ENCODE results near the gene ERRFI1.
"Not testable (repeated sequence)": the region's sequence is repeated elsewhere in the genome, so short reads cannot be mapped to it uniquely, and the experiment has no call there.

The ERRFI1 gene

GRCh38 chr1:8026153-8026975 lies at the start of gene ERRFI1:
TSS of gene ERRFI1 (minus strand) at chr1:8026309. CDS start at chr1:8015619, 10,690 bp downstream.
- peak; percentile 72 for DNase-seq

- DNase-seq: no peak
Measured at GRCh38 chr1:8075511-8076051, 49.5 kb upstream of the ERRFI1 start.

- no peak for DNase-seq
Measured at GRCh38 chr1:8073112-8073855, 47.2 kb upstream of the ERRFI1 start.

- DNase-seq: no peak
Measured at GRCh38 chr1:8070381-8070811, 44.3 kb upstream of the ERRFI1 start.

GRCh38 chr1:8069614-8070320 lies 43.7 kb upstream of the ERRFI1 start:
- not testable (repeated sequence) for DNase-seq

GRCh38 chr1:8065369-8065768 lies 39.3 kb upstream of the ERRFI1 start:
- DNase-seq: no peak

GRCh38 chr1:8063298-8064036 lies 37.4 kb upstream of the ERRFI1 start:
- no peak for DNase-seq

GRCh38 chr1:8062861-8063260 lies 36.8 kb upstream of the ERRFI1 start:
- DNase-seq: no peak

- DNase-seq: no peak
Measured at GRCh38 chr1:8061673-8062386, 35.7 kb upstream of the ERRFI1 start.

- no peak for DNase-seq
Measured at GRCh38 chr1:8061210-8061609, 35.1 kb upstream of the ERRFI1 start.

- DNase-seq: no peak
Measured at GRCh38 chr1:8059161-8059622, 33.1 kb upstream of the ERRFI1 start.

GRCh38 chr1:8057779-8058178 lies 31.7 kb upstream of the ERRFI1 start:
- not testable (repeated sequence) for DNase-seq

- DNase-seq: no peak
Measured at GRCh38 chr1:8055973-8056372, 29.9 kb upstream of the ERRFI1 start.

GRCh38 chr1:8053878-8054567 lies 27.9 kb upstream of the ERRFI1 start:
- no peak for DNase-seq

GRCh38 chr1:8051650-8052049 lies 25.5 kb upstream of the ERRFI1 start:
- DNase-seq: no peak

GRCh38 chr1:8049229-8049628 lies 23.1 kb upstream of the ERRFI1 start:
- not testable (repeated sequence) for DNase-seq

GRCh38 chr1:8047686-8048445 lies 21.8 kb upstream of the ERRFI1 start:
- no peak for DNase-seq

- DNase-seq: no peak
Measured at GRCh38 chr1:8047112-8047511, 21.0 kb upstream of the ERRFI1 start.

GRCh38 chr1:8046391-8046790 lies 20.3 kb upstream of the ERRFI1 start:
- no peak for DNase-seq

GRCh38 chr1:8043621-8044020 lies 17.5 kb upstream of the ERRFI1 start:
- DNase-seq: no peak
